Activated CD4-positive, alpha-beta memory T cell treated with anti-CD3 and anti-CD28 coated beads for 36 hours (primary cell): ENCODE measurements around the gene ALDH4A1. TPM values are rescaled to one million over a fixed set of nuclear protein-coding genes. Genes with fewer than 3 reads are reported as not detected.

Experiments used
- CTCF ChIA-PET: fragments of 350-600 bp; sonication (Branson Sonifier 250); formaldehyde crosslinking; loops from one replicate; lab custom pipeline; 2021; ENCODE audit warnings: antibody characterized with exemption, inconsistent platforms; lab: Charles Lee
- POLR2A ChIA-PET: fragments of 350-600 bp; sonication (Branson Sonifier 250); formaldehyde crosslinking; loops from one replicate; lab custom pipeline; 2021; ENCODE audit warnings: antibody characterized with exemption; lab: Charles Lee
- DNase-seq: peaks from one replicate; pipeline ENCODE4 v3.0.0-alpha.2; 2020
- H3K27ac Mint-ChIP-seq: one replicate; pipeline ENCODE4 v1.8.0; 2021; ENCODE audit warnings: mixed read lengths
- H3K27me3 Mint-ChIP-seq: one replicate; pipeline ENCODE4 v1.8.0; 2021; ENCODE audit warnings: mixed read lengths
- H3K36me3 Mint-ChIP-seq: one replicate; pipeline ENCODE4 v1.8.0; 2021; ENCODE audit warnings: mixed read lengths
- H3K4me1 Mint-ChIP-seq: one replicate; pipeline ENCODE4 v1.8.0; 2021; ENCODE audit warnings: low read depth, mixed read lengths
- H3K4me3 Mint-ChIP-seq: one replicate; pipeline ENCODE4 v1.8.0; 2021; ENCODE audit warnings: mild to moderate bottlenecking, mixed read lengths
- H3K9me3 Mint-ChIP-seq: one replicate; pipeline ENCODE4 v1.8.0; 2021; ENCODE audit warnings: mixed read lengths
- intact Hi-C: fragments of 100-400 bp; cut with micrococcal nuclease; formaldehyde crosslinking; loops from one replicate; pipeline ENCODE4 v1.15.1; 2023
- total RNA-seq, 2 experiments: library from RNA; stranded (reverse); gene quantifications; one replicate each; pipeline ENCODE4 v1.2.3, GENCODE V29; 2021

ALDH4A1 gene
- total RNA-seq, 2 experiments from 2014 or later, result 7.2 to 7.3 TPM

- Mint-ChIP-seq H3K36me3 (peaks cover 53% of the 10 kb centered on the region), H3K27ac (no peak overlapping the region), H3K4me1 (peaks cover 15% of the 10 kb centered on the region), H3K9me3 (peaks cover 14% of the 10 kb centered on the region), H3K4me3 (no peak overlapping the region), H3K27me3 (no peaks in the 10 kb centered on the region)
- DNase-seq, result no peak
- ChIA-PET CTCF (interaction anchor here (0.9 to 10.8 kb wide), 29 partner anchors 9 to 259 kb away, joined by 3 to 144 read pairs (median 10); partner anchors contain the start of gene IFFO2), POLR2A (interaction anchor here (1.3 to 2.7 kb wide), 3 partner anchors 19 to 46 kb away, joined by 3 to 14 read pairs (median 4); no protein-coding TSS in a partner anchor)
- intact Hi-C loops, result loop anchor here (1.0 to 10.0 kb wide), 5 partner anchors 64 to 337 kb away; no protein-coding TSS in a partner anchor
Observed at GRCh38 chr1:18907917-18908845, 5.8 kb upstream of the ALDH4A1 start.

GRCh38 chr1:18907021-18907916 is 4.9 kb upstream of the ALDH4A1 start:
- peak; percentile 64 for DNase-seq
- Mint-ChIP-seq H3K27ac (peak overlapping the region; percentile 13), H3K36me3 (peaks cover 47% of the 10 kb centered on the region), H3K4me1 (peaks cover 16% of the 10 kb centered on the region), H3K9me3 (peaks cover 14% of the 10 kb centered on the region), H3K27me3 (no peaks in the 10 kb centered on the region), H3K4me3 (no peak overlapping the region)
- intact Hi-C loops, result loop anchor here (1.0 to 10.0 kb wide), 5 partner anchors 65 to 338 kb away; no protein-coding TSS in a partner anchor
- ChIA-PET POLR2A (interaction anchor here (0.6 to 2.7 kb wide), 4 partner anchors 20 to 48 kb away, joined by 3 to 14 read pairs (median 4); no protein-coding TSS in a partner anchor), CTCF (interaction anchor here (0.6 to 10.8 kb wide), 42 partner anchors 8 to 258 kb away, joined by 3 to 144 read pairs (median 5); partner anchors contain the start of gene IFFO2)

GRCh38 chr1:18903291-18903756 is 969 bp upstream of the ALDH4A1 start:
- Mint-ChIP-seq H3K36me3 (peaks cover 14% of the 10 kb centered on the region), H3K27ac (peak overlapping the region; percentile 95), H3K4me3 (peak overlapping the region; percentile 89), H3K9me3 (no peaks in the 10 kb centered on the region), H3K27me3 (no peaks in the 10 kb centered on the region), H3K4me1 (peaks cover 19% of the 10 kb centered on the region)
- CTCF ChIA-PET, result interaction anchor here (0.7 to 3.8 kb wide), 16 partner anchors 10 to 277 kb away, joined by 3 to 51 read pairs (median 4); no protein-coding TSS in a partner anchor
- POLR2A ChIA-PET, result interaction anchor here (0.7 to 1.6 kb wide), 5 partner anchors 10 to 348 kb away, joined by 3 to 8 read pairs (median 6); partner anchors contain the start of genes EMC1, IFFO2 and MRTO4
- no peak for DNase-seq
- intact Hi-C loops, result loop anchor here (2.0 to 10.0 kb wide), 4 partner anchors 23 to 341 kb away; no protein-coding TSS in a partner anchor

- H3K36me3 Mint-ChIP-seq, result peaks cover 5% of the 10 kb centered on the region
- H3K27me3 Mint-ChIP-seq, result no peaks in the 10 kb centered on the region
- H3K4me3 Mint-ChIP-seq, result peak overlapping the region; percentile 89
- ChIA-PET CTCF (interaction anchor here (0.9 to 3.8 kb wide), 11 partner anchors 11 to 211 kb away, joined by 3 to 51 read pairs (median 7); no protein-coding TSS in a partner anchor), POLR2A (interaction anchor here (0.9 to 1.6 kb wide), 5 partner anchors 11 to 173 kb away, joined by 3 to 8 read pairs (median 6); partner anchors contain the start of gene IFFO2)
- H3K4me1 Mint-ChIP-seq, result peaks cover 19% of the 10 kb centered on the region
- H3K27ac Mint-ChIP-seq, result peak overlapping the region; percentile 95
- intact Hi-C loops, result loop anchor here (1.0 to 10.0 kb wide), 5 partner anchors 25 to 343 kb away; no protein-coding TSS in a partner anchor
- no peaks in the 10 kb centered on the region for H3K9me3 Mint-ChIP-seq
- DNase-seq, result no peak
Observed at GRCh38 chr1:18901952-18902522, 318 bp downstream of the ALDH4A1 start.

GRCh38 chr1:18901147-18901951 is 1.0 kb downstream of the ALDH4A1 start:
- Mint-ChIP-seq H3K27ac (no peak overlapping the region), H3K36me3 (no peaks in the 10 kb centered on the region), H3K4me1 (peaks cover 19% of the 10 kb centered on the region), H3K4me3 (peak overlapping the region; percentile 89), H3K9me3 (no peaks in the 10 kb centered on the region), H3K27me3 (no peaks in the 10 kb centered on the region)
- POLR2A ChIA-PET, result interaction anchor here (0.9 kb wide), 1 partner anchor 173 kb away, joined by 3 read pairs; no protein-coding TSS in a partner anchor
- no peak for DNase-seq
- CTCF ChIA-PET, result interaction anchor here (1.5 to 2.8 kb wide), 2 partner anchors 12 to 26 kb away, joined by 7 to 21 read pairs; no protein-coding TSS in a partner anchor
- intact Hi-C loops, result loop anchor here (10.0 kb wide), 2 partner anchors 303 to 343 kb away; no protein-coding TSS in a partner anchor

GRCh38 chr1:18900303-18900841 is 2.0 kb downstream of the ALDH4A1 start:
- CTCF ChIA-PET, result interaction anchor here (1.0 to 2.8 kb wide), 2 partner anchors 13 to 17 kb away, joined by 3 to 21 read pairs; no protein-coding TSS in a partner anchor
- DNase-seq, result peak; percentile 29
- POLR2A ChIA-PET, result no interaction called here
- Mint-ChIP-seq H3K27me3 (no peaks in the 10 kb centered on the region), H3K36me3 (no peaks in the 10 kb centered on the region), H3K4me3 (no peak overlapping the region), H3K4me1 (peaks cover 19% of the 10 kb centered on the region), H3K27ac (no peak overlapping the region), H3K9me3 (no peaks in the 10 kb centered on the region)
- intact Hi-C loops, result loop anchor here (10.0 kb wide), 2 partner anchors 304 to 344 kb away; no protein-coding TSS in a partner anchor

GRCh38 chr1:18899363-18900049 is 2.8 kb downstream of the ALDH4A1 start:
- Mint-ChIP-seq H3K4me3 (no peak overlapping the region), H3K4me1 (peaks cover 19% of the 10 kb centered on the region), H3K27ac (no peak overlapping the region), H3K27me3 (no peaks in the 10 kb centered on the region), H3K36me3 (no peaks in the 10 kb centered on the region), H3K9me3 (no peaks in the 10 kb centered on the region)
- POLR2A ChIA-PET, result interaction anchor here (0.6 kb wide), 1 partner anchor 172 kb away, joined by 3 read pairs; no protein-coding TSS in a partner anchor
- intact Hi-C loops, result loop anchor here (10.0 kb wide), 2 partner anchors 305 to 345 kb away; no protein-coding TSS in a partner anchor
- DNase-seq, result no peak
- CTCF ChIA-PET, result interaction anchor here (1.0 to 2.8 kb wide), 3 partner anchors 9 to 16 kb away, joined by 3 to 21 read pairs (median 3); no protein-coding TSS in a partner anchor

- Mint-ChIP-seq H3K9me3 (no peaks in the 10 kb centered on the region), H3K27ac (no peak overlapping the region), H3K27me3 (no peaks in the 10 kb centered on the region), H3K36me3 (no peaks in the 10 kb centered on the region), H3K4me3 (no peak overlapping the region), H3K4me1 (peaks cover 18% of the 10 kb centered on the region)
- POLR2A ChIA-PET, result no interaction called here
- no peak for DNase-seq
- intact Hi-C loops, result no loop called here
- CTCF ChIA-PET, result interaction anchor here (1.0 to 2.8 kb wide), 2 partner anchors 10 to 15 kb away, joined by 3 to 21 read pairs; no protein-coding TSS in a partner anchor
Observed at GRCh38 chr1:18898567-18898966, 3.8 kb downstream of the ALDH4A1 start.

- Mint-ChIP-seq H3K4me1 (peaks cover 3% of the 10 kb centered on the region), H3K27ac (no peak overlapping the region), H3K4me3 (no peak overlapping the region), H3K36me3 (no peaks in the 10 kb centered on the region), H3K9me3 (no peaks in the 10 kb centered on the region), H3K27me3 (no peaks in the 10 kb centered on the region)
- ChIA-PET CTCF (interaction anchor here (0.7 kb wide), 1 partner anchor 1405 kb away, joined by 4 read pairs; no protein-coding TSS in a partner anchor), POLR2A (no interaction called here)
- DNase-seq, result no peak
- intact Hi-C loops, result no loop called here
Observed at GRCh38 chr1:18895317-18895716, 7.0 kb downstream of the ALDH4A1 start.
